Fibroblast of pulmonary artery (primary cell): ENCODE results near the gene S1PR1.
"Not testable (repeated sequence)": the region's sequence is repeated elsewhere in the genome, so short reads cannot be mapped to it uniquely, and the experiment has no call there.

Experiments used
- DNase-seq: peaks from one replicate; pipeline ENCODE4 v3.0.0-alpha.2; 2010; ENCODE audit warnings: low read depth
- H3K4me3 ChIP-seq: replicated peaks from 2 replicates; pipeline ENCODE4 v1.5.1; 2011; ENCODE audit warnings: low read depth, mild to moderate bottlenecking, control low read depth, low read length, moderate library complexity
- TF ChIP-seq, protein P1 (sequence below): IDR thresholded peaks from 2 replicates; pipeline ENCODE4 v1.5.1; 2011; ENCODE audit warnings: mild to moderate bottlenecking, control low read depth, low read length, inconsistent platforms; ENCODE audit errors: missing control alignments

The S1PR1 gene

DNA sequence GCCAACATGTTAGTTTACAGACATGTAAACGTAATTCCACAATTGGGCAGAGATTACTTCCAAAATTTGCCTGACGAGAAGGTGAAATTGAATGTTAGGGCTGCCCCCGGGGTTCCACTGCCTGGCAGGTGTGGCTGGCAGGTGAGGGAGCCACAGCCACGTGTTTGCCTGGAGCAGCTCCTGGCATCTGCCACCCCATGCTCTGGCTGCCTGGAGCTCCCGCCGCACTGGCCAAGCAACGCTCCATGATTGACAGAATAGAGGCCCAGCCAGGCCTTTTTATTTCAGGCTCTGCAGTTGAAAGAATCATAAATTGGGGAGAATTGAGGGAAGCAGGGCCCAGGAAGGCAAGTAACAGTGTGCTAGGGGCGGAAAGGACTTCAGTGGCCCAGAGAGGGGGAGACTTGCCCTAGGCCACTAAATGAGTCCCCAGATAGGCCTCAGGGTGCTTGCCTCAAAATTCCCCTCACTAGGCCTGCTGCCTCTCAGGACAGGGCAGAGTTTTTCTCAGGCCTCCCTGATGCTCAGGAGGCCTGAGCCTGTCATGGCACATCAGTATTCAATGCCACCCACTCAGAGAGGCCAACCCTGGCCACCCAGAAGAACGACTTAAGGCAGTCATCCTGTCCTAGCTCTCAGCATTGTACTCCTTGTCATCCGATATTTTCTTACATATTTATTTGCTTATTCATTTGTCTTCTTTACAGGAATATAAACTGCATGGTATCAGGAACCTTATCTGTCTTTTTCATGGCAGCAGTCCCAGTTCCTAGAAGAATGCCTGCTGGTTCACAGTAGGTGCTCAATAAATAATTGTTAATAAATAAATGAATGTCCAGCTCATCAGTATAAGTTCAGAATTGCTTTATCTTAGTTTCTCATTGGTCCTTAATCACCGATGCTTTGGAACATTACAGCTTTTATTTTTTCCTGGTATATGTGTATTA, 16.6 kb upstream of the S1PR1 start:
- H3K4me3 ChIP-seq = no peak overlapping the region
- TF ChIP-seq, protein P1, sequence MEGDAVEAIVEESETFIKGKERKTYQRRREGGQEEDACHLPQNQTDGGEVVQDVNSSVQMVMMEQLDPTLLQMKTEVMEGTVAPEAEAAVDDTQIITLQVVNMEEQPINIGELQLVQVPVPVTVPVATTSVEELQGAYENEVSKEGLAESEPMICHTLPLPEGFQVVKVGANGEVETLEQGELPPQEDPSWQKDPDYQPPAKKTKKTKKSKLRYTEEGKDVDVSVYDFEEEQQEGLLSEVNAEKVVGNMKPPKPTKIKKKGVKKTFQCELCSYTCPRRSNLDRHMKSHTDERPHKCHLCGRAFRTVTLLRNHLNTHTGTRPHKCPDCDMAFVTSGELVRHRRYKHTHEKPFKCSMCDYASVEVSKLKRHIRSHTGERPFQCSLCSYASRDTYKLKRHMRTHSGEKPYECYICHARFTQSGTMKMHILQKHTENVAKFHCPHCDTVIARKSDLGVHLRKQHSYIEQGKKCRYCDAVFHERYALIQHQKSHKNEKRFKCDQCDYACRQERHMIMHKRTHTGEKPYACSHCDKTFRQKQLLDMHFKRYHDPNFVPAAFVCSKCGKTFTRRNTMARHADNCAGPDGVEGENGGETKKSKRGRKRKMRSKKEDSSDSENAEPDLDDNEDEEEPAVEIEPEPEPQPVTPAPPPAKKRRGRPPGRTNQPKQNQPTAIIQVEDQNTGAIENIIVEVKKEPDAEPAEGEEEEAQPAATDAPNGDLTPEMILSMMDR = no peak
- peak; percentile 22 for DNase-seq

DNA sequence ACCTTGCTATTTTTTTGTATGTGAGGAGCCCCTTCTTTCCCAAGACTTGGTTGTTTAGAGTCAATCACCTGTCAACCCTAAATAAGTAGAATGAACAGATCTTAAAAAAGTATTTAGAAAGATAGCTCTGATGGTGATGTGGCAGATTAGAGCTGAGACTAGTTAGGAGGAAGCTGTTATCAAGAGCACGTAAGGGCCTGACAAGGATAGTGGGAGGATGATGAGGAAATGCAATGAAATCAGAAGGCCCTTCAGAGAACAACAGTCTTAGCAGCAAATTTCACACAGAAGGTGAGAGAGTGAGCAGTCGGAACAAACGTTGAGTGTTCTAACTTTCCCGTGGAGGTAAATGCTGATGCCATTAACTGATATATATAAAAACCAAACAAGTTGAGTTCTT, 15.9 kb upstream of the S1PR1 start:
- no peak overlapping the region for H3K4me3 ChIP-seq
- TF ChIP-seq, protein P1 = no peak
- DNase-seq = no peak

DNA sequence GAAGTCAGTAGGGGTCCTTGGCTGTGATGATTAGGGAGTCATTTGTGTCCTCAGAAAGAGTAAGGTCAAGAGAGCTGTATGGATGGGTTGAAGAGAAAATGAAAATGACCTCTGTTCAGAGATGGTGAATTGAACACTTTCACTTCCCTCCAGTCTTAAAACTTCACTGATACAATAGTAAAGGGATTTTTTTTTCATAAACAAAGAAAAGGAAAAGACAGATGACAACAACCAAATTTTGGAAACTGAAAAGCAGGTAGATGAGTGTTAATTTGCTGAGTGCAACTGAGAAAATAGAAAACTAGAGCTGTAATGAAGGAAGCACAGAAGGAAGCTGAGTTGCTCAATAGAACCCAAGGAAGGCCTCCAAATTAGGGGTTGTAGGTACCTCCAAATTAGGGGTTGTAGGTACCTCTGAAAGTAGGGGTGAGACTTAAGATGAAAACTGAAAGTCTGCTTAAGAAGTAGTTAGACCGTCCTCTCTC, 14.8 kb upstream of the S1PR1 start:
- TF ChIP-seq, protein P1 = no peak
- H3K4me3 ChIP-seq = no peak overlapping the region
- DNase-seq = no peak

DNA sequence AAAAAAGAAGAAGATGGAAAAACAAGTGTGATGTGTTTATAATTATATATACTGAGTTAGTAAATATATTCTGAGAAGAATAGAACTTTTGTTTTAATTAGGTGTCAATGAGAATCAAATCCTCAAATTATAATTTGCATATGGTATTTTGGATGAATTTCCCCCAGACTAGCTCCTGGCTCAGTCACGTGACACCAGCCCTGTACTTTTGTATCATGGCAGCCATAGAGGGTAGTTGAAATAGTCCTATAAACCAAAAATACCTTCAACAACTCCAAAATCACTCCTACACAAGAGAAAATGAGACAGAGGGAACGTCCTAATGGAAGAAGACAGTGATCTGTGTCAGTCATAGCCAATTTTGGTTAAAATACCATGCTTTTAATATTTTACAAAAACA, 9.0 kb upstream of the S1PR1 start:
- no peak overlapping the region for H3K4me3 ChIP-seq
- TF ChIP-seq, protein P1 = no peak
- DNase-seq = no peak

DNA sequence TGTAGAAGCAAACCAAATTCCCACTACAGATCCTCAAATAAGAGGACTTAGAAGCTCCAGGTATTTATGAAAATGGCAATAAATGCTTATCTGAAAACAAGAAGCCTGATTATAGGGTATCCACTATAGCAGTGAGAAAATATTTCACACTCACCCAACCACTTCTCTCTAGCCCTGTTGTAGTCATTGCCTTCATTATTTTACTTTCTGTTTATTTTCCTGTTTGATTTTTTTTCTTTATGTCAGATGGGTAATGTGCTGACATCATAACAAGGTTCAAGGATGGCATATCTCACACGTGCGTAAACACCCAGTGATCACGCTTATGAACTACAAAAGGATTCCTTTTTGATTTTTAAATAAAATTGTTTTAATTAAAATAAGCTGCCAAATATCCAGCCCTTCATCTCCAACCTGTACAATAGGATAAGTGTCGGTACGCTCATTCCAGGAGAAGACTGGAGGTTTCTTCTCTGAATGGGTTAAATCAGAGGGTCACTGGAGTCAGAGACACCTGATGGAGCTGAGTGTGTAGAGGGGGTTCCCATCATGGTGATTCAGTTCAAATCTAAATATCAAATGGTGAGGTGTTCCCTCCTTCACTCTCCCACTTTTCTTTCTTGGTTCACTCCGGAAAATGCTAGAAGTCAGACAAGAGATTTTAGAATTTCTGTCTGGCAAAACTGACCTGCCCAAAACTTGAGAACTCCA, 8.2 kb upstream of the S1PR1 start:
- H3K4me3 ChIP-seq = no peak overlapping the region
- DNase-seq = no peak
- TF ChIP-seq, protein P1 = no peak

DNA sequence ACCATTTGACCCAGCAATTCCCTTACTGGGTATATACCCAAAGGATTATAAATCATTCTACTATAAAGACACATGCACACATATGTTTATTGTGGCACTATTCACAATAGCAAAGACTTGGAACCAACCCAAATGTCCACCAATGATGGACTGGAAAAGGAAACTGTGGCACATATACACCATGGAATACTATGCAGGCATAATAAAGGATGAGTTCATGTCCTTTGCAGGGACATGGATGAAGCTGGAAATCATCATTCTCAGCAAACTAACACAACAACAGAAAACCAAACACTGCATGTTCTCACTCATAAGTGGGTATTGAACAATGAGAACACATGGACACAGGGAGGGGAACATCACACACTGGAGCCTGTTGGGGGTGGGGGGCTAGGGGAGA, 4.6 kb upstream of the S1PR1 start:
- not testable (repeated sequence) for DNase-seq, H3K4me3 ChIP-seq

DNA sequence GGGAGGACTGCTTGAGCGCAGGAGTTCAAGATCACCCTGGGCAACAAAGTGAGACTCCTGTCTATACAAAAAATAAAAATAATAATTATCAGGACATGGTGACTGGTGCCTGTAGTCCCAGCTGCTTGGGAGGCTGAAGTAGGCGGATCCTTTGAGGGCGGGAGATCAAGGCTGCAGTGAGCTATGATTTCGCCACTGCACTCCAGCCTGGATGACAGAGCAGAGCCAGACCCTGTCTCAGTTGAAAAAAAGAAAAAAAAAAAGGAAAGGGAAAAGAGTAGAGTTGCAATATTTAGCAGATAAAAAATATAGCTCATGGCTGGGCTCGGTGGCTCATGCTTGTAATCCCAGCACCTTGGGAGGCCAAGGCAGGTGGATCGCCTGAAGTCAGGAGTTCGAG, 3.3 kb upstream of the S1PR1 start:
- peak; percentile 20 for DNase-seq
- TF ChIP-seq, protein P1 = no peak
- H3K4me3 ChIP-seq = no peak overlapping the region
